NOMO-1 treated with dmso at 0.1 percent for 144 hours (cell line): ENCODE measurements around the gene CROCC2.

Source experiments
- DNase-seq: peaks from one replicate; lab custom pipeline; 2025; ENCODE audit not compliant: unreplicated experiment; lab: John Stamatoyannopoulos, UW

Gene CROCC2

DNA sequence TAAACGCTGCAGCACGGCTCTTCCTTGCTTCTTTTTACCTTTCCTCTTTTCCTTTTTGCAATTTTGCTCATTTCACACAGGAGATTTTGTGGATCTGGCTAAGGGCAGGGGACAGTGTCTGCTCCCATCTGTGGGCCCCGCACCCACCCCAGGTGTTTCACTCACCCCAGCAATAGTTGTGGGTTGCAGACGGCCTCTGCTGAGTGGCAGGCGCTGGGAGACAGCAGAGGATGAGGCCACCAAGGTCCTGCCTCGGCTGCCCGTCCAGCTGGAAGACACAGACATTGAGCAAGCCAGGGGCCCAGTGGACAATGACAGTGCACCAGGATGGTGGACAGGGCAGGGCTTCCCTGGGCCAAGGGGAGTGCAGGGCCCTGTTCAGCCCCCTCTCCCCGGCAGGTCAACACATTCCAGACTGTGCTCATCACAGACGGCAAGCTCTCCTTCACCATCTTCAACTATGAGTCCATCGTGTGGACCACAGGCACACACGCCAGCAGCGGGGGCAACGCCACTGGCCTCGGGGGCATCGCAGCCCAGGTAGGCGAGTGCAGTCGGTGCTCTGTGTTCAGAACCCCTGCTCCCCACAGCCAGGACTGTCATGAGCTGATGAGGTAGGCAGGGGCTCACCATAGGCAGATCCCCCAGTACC lies 127.3 kb downstream of the CROCC2 start:
- DNase-seq, result no peak

DNA sequence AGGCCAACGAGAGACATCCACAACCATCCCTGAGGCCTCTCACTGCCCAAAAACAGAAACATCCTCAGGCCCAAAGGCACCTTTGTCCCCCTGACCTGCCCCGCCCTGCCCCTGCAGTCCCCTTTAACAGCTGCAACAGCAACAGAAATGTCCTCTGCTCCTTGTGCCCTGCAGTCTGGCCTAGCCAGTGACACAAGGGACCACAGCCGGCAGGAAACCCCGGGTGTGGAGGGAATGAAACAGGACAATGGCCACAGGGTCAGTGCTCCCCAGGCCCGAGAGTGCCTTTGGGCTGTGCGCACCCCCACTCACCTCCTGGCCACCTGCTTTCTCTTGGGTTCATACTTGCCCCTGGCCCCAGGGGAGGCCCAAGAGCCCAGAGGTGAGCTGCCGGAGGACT lies 127.9 kb downstream of the CROCC2 start:
- no peak for DNase-seq

DNA sequence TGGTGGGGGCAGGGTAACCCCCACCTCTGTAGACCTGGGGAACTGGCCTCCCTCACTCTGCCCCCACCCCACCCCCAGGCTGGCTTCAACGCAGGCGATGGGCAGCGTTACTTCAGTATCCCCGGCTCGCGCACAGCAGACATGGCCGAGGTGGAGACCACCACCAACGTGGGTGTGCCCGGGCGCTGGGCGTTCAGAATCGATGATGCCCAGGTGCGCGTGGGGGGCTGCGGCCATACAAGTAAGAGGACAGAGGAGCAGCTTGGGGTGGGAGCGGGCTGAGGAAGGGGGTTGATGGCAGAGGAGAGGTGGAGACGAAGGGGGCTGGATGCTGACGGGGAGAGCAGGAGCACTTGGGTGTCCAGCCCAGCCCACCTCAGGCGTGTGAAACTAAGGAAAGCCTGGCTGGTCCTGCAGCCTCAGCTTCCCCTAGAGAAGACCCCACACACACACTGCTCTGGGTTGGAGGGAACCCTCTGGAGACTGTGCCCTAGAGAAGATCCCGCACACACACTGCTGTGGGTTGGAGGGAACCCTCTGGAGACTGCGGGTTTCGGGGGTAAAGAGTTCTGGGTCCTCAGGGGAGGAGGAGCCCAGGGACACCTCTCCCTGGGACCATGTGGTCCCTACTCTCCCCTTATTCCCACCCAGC lies 128.5 kb downstream of the CROCC2 start:
- no peak for DNase-seq

DNA sequence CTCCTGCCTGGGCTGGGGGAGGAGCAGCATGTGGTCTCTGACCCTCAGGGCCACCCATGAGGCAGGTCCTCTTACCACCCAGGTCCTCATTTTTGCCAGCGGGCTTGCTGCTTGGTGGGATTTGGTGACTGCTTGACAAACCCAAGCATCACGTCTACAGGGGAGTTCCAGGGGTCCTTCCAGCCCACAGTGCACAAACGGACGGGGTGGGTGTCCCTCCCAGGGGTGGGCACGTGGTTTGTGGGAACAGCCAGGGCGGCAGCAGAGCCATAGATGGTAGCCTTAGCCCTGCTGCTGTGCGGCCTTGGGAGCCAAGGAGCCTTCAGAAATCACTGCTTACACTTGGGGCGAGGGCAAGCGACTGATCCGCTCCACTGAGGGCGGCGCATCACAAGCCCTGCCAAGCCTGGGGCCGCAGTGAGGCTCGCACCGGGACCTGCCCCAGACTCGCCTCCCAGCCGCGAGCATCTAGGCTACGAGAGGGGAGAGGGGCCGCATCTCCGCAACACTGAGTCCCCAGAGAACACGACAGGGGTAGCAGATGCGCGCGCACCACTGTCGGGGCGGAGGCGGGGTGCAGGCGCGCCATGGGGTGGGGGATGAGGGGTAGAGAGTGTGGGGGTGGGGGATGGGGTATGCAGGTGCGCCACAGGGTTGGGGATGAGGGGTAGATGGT lies 129.1 kb downstream of the CROCC2 start:
- no peak for DNase-seq

DNA sequence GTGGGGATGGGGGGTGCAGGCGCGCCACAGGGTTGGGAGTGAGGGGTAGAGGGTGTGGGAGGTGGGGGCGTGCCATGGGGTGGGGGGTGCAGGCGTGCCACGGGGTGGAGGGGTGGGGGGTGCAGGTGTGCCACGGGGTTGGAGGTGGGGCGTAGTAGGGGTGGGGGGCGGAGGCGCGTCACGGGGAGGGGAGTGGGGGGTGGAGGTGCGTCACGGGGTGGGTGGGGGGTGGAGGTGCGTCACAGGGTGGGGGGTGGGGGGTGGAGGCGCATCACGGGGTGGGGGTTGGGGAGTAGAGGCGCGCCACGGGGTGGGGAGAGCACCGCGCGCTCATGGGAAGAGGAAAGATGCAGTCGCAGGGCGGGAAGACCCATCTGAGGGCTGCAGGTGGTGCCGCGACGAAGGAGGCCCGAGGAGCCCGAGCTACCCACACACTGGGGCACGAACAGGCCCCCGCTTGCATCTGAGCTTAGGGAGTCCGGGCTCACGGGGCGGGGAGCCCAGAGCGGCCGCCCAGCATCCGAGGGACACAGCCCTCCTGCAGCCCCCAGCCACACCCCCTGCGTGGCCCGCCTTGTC lies 129.8 kb downstream of the CROCC2 start:
- DNase-seq, result no peak

DNA sequence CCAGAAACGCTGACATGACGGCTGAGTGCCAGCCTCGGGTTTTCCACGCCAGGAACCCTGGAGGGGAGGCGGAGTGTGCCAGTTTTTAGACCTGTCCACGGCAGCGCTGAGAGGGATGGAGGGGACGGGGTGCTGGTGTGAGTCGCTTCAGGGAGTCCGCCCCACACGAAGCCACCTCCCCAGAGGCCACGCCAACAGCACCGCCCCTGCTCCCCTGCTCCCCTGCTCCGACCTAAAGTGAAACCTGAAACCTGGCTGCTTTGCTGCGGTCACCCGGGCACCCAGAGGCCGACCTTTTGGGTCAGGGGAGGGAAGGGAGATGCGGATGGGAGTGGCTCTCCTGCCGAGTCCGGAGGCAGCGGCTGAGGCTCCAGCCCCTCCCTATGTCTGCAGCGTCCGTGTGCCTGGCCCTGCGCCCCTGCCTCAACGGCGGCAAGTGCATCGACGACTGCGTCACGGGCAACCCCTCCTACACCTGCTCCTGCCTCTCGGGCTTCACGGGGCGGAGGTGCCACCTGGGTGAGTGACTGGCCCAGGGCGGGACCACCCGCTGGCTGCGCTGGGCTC lies 130.3 kb downstream of the CROCC2 start:
- no peak for DNase-seq

DNA sequence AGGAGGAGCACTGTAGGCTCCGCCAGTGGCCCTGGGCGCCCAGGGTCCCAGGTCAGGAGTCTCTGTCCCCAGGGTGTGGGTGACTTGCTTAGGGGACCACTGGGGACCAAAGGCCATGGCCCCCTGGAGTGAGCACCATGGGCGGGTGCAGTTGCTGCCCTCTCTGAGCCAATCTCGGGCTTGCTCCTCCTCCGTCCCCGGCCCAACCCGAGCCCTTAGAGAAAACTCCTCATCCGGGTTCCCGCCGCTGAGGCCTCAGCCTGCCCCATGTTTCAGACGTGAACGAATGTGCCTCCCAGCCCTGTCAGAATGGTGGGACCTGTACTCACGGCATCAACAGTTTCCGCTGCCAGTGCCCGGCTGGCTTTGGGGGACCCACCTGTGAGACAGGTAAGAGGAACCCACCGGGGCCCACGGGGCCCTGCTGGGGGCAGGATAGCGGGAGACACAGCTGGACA lies 130.9 kb downstream of the CROCC2 start:
- DNase-seq, result no peak

DNA sequence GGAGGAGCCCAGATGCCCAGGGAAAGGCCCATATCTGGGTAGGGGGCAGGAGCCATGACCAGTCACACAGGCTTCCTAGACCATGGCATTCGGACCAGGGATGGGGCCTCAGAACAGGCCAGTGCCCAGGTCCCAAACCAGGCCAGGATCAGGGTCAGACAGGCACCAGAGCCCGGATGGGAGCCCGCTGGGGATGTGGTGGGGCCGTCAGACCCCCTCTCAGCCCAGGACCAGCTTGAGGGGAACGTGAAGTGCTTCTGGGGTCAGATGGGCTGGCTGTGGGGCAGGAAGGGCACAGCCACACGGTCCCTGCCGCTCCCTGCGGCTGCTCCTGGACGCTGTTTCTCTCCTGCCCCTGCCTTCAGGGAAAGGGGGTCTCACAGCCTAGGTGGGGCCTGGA lies 131.4 kb downstream of the CROCC2 start:
- DNase-seq, result no peak

DNA sequence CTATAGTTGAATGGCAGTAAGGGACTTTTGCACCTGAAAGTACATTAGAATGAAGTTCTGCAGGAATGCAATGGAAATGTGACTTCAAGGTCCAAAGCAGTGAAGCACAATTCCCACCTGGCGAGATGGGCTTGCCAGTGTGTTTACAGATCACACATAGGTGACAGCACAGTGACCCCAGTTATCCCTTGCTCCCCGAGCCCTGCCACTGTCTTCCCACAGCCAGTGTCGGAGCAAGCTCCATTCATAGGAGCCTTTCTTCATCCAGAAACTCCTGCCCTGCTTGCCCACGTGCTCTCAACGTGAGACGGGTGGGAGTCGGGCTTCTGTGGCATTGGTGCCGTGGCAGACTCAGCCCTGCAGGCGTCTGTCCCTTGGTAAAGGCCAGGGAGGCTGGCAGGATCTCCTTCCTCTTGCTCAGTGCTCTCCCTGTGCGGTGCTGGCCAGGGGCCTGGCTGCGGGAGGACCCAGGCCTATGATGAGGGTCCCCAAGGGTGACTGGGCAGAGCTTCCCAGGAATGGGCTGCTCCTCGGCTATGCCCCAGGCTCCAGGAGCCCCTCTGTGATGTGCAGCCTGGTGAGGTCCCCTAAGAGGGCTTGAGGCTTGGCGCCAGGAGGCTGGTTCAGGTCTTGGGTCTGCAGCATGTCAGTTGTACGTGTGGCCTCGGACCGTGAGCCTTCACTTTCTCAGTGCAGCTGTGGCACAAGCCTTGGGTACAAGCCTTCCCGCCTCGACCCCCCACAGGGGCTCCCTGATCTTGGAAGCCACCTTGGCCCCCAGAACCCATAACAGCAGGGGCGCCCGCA lies 132.4 kb downstream of the CROCC2 start:
- DNase-seq, result no peak

DNA sequence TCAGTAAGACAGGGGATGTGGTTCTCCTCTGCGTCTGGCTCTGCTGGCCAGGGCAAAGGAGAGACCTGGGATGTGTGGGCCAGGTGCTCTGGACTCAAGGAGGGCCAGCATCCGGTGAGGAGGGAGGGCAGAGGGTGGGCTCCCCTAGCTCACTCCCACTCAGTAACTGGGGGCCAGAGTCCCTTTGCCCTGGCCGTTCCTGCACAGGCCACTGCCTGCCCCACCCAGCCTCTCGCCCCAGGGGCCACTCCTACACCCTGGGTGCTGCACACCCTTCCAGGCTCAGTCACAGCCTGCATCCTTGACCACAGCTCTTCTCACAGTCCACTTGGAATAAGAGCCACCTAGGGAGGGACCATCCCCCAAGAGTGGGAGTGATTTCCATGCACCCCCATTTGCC lies 133.3 kb downstream of the CROCC2 start:
- DNase-seq, result no peak

DNA sequence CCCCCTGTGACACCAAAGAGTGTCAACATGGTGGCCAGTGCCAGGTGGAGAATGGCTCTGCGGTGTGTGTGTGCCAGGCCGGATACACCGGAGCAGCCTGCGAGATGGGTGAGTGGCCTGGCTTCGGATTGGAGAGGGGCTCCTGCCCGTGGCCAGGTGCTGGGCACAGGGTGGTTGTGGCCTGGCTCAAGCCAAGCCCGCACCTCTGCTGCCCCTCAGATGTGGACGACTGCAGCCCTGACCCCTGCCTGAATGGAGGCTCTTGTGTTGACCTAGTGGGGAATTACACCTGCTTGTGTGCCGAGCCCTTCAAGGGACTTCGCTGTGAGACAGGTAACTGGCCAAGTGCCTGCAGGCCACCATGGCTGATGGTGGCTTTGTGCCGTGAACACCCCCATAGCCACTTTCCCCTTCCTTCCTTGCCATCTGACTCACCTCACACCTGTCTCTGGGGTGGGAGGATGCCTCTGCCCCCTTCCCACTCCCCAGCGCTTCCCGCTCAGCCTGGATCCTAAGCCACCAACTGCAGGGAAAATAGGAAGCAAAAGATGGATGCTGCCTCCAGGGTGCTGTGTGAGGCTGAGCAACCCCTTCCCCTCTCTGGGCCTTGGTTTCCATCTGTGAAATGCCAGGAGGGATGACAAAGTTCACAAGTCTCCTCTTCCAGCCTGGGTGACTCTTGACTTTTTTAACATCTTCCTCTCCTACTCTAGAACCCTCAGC lies 134.1 kb downstream of the CROCC2 start:
- DNase-seq, result no peak

DNA sequence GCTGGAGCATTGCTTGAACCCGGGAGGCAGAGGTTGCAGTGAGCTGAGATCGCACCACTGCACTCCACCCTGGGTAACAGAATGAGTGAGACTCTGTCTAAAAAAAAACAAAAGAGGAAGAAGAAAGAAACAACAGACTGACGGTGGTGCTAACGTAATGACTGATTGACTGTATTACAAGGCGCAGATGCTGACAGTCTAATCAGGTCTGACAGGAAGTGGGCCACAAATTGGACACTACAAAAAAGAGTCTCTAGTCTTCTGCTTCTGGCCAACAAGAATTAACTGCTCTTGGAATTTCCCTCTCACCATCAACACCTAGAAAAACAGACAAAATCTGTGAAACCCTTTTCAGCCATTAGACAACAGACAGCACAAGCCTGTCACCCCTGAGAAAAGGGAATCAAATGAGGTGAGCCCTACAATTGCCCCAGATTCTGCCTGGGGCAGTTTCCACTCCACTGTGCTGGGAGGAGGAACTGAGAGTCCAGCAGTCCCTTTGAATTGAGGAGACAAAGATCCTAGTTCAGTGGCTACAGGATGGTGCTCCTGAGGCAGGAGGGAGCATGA lies 135.5 kb downstream of the CROCC2 start:
- peak; percentile 61 for DNase-seq
